WTC11 (cell line): ENCODE results near the gene HEPACAM.

ENCODE experiments used
- ATF3 ChIP-seq: sonication (generic); formaldehyde crosslinking; conservative IDR thresholded peaks from 2 replicates; pipeline ENCODE4 v1.8.1; 2022; ENCODE audit warnings: mild to moderate bottlenecking, missing genetic modification reagents
- CREB1 ChIP-seq: sonication (generic); formaldehyde crosslinking; IDR thresholded peaks from 2 replicates; pipeline ENCODE4 v1.8.0; 2023; ENCODE audit warnings: mild to moderate bottlenecking, missing genetic modification reagents
- GTF2I ChIP-seq: fragments of 250-450 bp; sonication (Bioruptor Pico); conservative IDR thresholded peaks from 2 replicates; pipeline ENCODE4 v1.4.0; 2021; ENCODE audit warnings: mild to moderate bottlenecking
- OVOL2 ChIP-seq: fragments of 250-450 bp; sonication (Bioruptor Pico); IDR thresholded peaks from 2 replicates; pipeline ENCODE4 v1.9.0; 2021; ENCODE audit warnings: mild to moderate bottlenecking, borderline replicate concordance
- TF ChIP-seq, protein P1 (sequence below): sonication (generic); formaldehyde crosslinking; IDR thresholded peaks from 2 replicates; pipeline ENCODE4 v1.8.0; 2022; ENCODE audit warnings: missing genetic modification reagents
- TF ChIP-seq, protein P2 (sequence below): fragments of 200-600 bp; IDR thresholded peaks from 2 replicates; pipeline ENCODE4 v1.8.0; 2022; ENCODE audit warnings: antibody characterized with exemption
- TF ChIP-seq, protein P3 (sequence below): sonication (generic); formaldehyde crosslinking; IDR thresholded peaks from 2 replicates; pipeline ENCODE4 v1.8.1; 2023; ENCODE audit warnings: mild to moderate bottlenecking, missing genetic modification reagents, moderate library complexity
- TF ChIP-seq, protein P4 (sequence below): sonication (generic); formaldehyde crosslinking; conservative IDR thresholded peaks from 2 replicates; pipeline ENCODE4 v1.8.1; 2023; ENCODE audit warnings: mild to moderate bottlenecking, low read depth, missing genetic modification reagents, moderate library complexity

- TF ChIP-seq, protein P1, sequence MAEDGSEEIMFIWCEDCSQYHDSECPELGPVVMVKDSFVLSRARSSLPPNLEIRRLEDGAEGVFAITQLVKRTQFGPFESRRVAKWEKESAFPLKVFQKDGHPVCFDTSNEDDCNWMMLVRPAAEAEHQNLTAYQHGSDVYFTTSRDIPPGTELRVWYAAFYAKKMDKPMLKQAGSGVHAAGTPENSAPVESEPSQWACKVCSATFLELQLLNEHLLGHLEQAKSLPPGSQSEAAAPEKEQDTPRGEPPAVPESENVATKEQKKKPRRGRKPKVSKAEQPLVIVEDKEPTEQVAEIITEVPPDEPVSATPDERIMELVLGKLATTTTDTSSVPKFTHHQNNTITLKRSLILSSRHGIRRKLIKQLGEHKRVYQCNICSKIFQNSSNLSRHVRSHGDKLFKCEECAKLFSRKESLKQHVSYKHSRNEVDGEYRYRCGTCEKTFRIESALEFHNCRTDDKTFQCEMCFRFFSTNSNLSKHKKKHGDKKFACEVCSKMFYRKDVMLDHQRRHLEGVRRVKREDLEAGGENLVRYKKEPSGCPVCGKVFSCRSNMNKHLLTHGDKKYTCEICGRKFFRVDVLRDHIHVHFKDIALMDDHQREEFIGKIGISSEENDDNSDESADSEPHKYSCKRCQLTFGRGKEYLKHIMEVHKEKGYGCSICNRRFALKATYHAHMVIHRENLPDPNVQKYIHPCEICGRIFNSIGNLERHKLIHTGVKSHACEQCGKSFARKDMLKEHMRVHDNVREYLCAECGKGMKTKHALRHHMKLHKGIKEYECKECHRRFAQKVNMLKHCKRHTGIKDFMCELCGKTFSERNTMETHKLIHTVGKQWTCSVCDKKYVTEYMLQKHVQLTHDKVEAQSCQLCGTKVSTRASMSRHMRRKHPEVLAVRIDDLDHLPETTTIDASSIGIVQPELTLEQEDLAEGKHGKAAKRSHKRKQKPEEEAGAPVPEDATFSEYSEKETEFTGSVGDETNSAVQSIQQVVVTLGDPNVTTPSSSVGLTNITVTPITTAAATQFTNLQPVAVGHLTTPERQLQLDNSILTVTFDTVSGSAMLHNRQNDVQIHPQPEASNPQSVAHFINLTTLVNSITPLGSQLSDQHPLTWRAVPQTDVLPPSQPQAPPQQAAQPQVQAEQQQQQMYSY (CRISPR knock-in tag) = no peak
- TF ChIP-seq, protein P2, sequence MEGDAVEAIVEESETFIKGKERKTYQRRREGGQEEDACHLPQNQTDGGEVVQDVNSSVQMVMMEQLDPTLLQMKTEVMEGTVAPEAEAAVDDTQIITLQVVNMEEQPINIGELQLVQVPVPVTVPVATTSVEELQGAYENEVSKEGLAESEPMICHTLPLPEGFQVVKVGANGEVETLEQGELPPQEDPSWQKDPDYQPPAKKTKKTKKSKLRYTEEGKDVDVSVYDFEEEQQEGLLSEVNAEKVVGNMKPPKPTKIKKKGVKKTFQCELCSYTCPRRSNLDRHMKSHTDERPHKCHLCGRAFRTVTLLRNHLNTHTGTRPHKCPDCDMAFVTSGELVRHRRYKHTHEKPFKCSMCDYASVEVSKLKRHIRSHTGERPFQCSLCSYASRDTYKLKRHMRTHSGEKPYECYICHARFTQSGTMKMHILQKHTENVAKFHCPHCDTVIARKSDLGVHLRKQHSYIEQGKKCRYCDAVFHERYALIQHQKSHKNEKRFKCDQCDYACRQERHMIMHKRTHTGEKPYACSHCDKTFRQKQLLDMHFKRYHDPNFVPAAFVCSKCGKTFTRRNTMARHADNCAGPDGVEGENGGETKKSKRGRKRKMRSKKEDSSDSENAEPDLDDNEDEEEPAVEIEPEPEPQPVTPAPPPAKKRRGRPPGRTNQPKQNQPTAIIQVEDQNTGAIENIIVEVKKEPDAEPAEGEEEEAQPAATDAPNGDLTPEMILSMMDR = no peak
- TF ChIP-seq ATF3 (CRISPR knock-in tag) (no peak), CREB1 (CRISPR knock-in tag) (no peak), GTF2I (CRISPR knock-in tag) (no peak), OVOL2 (no peak)
- TF ChIP-seq, protein P3, sequence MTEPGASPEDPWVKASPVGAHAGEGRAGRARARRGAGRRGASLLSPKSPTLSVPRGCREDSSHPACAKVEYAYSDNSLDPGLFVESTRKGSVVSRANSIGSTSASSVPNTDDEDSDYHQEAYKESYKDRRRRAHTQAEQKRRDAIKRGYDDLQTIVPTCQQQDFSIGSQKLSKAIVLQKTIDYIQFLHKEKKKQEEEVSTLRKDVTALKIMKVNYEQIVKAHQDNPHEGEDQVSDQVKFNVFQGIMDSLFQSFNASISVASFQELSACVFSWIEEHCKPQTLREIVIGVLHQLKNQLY (CRISPR knock-in tag) = no peak
- TF ChIP-seq, protein P4, sequence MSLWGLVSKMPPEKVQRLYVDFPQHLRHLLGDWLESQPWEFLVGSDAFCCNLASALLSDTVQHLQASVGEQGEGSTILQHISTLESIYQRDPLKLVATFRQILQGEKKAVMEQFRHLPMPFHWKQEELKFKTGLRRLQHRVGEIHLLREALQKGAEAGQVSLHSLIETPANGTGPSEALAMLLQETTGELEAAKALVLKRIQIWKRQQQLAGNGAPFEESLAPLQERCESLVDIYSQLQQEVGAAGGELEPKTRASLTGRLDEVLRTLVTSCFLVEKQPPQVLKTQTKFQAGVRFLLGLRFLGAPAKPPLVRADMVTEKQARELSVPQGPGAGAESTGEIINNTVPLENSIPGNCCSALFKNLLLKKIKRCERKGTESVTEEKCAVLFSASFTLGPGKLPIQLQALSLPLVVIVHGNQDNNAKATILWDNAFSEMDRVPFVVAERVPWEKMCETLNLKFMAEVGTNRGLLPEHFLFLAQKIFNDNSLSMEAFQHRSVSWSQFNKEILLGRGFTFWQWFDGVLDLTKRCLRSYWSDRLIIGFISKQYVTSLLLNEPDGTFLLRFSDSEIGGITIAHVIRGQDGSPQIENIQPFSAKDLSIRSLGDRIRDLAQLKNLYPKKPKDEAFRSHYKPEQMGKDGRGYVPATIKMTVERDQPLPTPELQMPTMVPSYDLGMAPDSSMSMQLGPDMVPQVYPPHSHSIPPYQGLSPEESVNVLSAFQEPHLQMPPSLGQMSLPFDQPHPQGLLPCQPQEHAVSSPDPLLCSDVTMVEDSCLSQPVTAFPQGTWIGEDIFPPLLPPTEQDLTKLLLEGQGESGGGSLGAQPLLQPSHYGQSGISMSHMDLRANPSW (CRISPR knock-in tag) = no peak
These were observed 42.5 kb upstream of the HEPACAM start for GRCh38 chr11:124978316-124978715.
